Small intestine (tissue), 7 donors: Measurements from ENCODE around the gene MZT2B. TPM values are rescaled to one million over a fixed set of nuclear protein-coding genes. Genes with fewer than 3 reads are reported as not detected.
"Not testable (repeated sequence)": the region's sequence is repeated elsewhere in the genome, so short reads cannot be mapped to it uniquely, and the experiment has no call there.

Experiments
- DNase-seq, 2 donors: peaks; one replicate each; pipeline versions ENCODE4 v3.0.0 to v3.0.0-alpha.2; 2013
- FAIRE-seq: peaks from 2 replicates; lab custom pipeline; 2012; peaks lifted over from hg19 to GRCh38; lab: Jason Lieb, UNC
- H3K27ac ChIP-seq, 3 donors: one replicate each; pipeline ENCODE4 v1.5.1; 2013; ENCODE audit warnings: low read length in 2 of 3, mild to moderate bottlenecking in 2 of 3, control low read depth in 1 of 3, inconsistent platforms in 1 of 3, low read depth in 1 of 3, moderate library complexity in 1 of 3
- H3K27me3 ChIP-seq, 3 donors: one replicate each; pipeline ENCODE4 v1.6.1; 2013; ENCODE audit warnings: low read length in 3 of 3, inconsistent platforms in 1 of 3; ENCODE audit not compliant: control insufficient read depth in 3 of 3, insufficient read depth in 3 of 3
- H3K36me3 ChIP-seq, 3 donors: one replicate each; pipeline ENCODE4 v1.6.1; 2013; ENCODE audit warnings: low read length in 3 of 3, inconsistent platforms in 1 of 3, low read depth in 1 of 3, mild to moderate bottlenecking in 1 of 3, moderate library complexity in 1 of 3; ENCODE audit not compliant: control insufficient read depth in 3 of 3, insufficient read depth in 2 of 3
- H3K4me1 ChIP-seq, 3 donors: one replicate each; pipeline ENCODE4 v1.6.1; 2013; ENCODE audit warnings: low read length in 2 of 3, inconsistent platforms in 1 of 3, low read depth in 1 of 3, mild to moderate bottlenecking in 1 of 3, moderate library complexity in 1 of 3; ENCODE audit not compliant: control insufficient read depth in 3 of 3, insufficient read depth in 2 of 3
- H3K4me3 ChIP-seq, 3 donors: one replicate each; pipeline ENCODE4 v1.5.1; 2013; ENCODE audit warnings: low read length in 3 of 3, control low read depth in 1 of 3, inconsistent platforms in 1 of 3, low read depth in 1 of 3, mild to moderate bottlenecking in 1 of 3, moderate library complexity in 1 of 3
- H3K9me3 ChIP-seq, 2 donors: one replicate each; pipeline ENCODE4 v1.6.1; 2013; ENCODE audit warnings: low read depth in 1 of 2, low read length in 1 of 2; ENCODE audit not compliant: control insufficient read depth in 2 of 2, insufficient read depth in 1 of 2
- WGBS, 3 donors: extraction: QIAGEN DNeasy Blood & Tissue Kit; methylation state at CpG; one replicate each; pipeline ENCODE4 v1.1.7; 2013; 5-methylcytosine and 5-hydroxymethylcytosine counted together
- polyA plus RNA-seq, 4 donors: library from polyadenylated mRNA; stranded (reverse) in 3 of 4; unstranded in 1 of 4; fragments of 200-250 nt in 3 of 4; fragments of 120-200 nt in 1 of 4; gene quantifications; one replicate each; pipeline versions ENCODE4 v1.2.1 to v1.2.3, GENCODE V29; 2013
- donor health status: healthy with polysubstance abuse.
- donor health status: control.
- donor health status: control.
- donor health status: Bipolar disorder and iron deficiency.
- donor health status: healthy.

Gene MZT2B
- polyA plus RNA-seq, 4 donors = 161 to 317 (median 245) TPM

GRCh38 chr2:130228467-130229160 lies 46.6 kb downstream of the MZT2B start:
- peaks cover 0 to 20% of the 10 kb centered on the region in 2 donors for H3K9me3 ChIP-seq
- not testable (repeated sequence) for H3K27me3 ChIP-seq, H3K4me1 ChIP-seq, DNase-seq, FAIRE-seq, H3K27ac ChIP-seq, H3K36me3 ChIP-seq, H3K4me3 ChIP-seq
- 88 to 94% (median 92%) methylated on average over 55 to 69 of the region's 69 CpGs for WGBS, 3 donors

DNA sequence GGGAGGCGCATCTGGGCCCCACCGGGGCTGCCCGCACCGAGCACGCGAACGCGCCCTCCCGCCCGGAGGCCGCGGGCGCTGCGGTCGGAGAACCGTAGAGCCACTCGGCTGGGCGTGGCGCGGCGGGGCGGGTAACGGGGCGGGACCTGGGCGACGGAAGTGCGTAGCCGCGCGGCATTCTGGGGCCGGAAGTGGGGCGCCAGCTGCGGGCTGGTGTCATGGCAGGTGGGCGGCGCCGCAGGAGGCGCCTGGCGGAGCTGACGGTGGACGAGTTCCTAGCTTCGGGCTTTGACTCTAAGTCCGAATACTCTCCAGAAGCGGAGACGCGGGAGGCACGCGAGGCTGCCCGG lies 47.1 kb downstream of the MZT2B start:
- not testable (repeated sequence) for H3K4me3 ChIP-seq, H3K36me3 ChIP-seq

DNA sequence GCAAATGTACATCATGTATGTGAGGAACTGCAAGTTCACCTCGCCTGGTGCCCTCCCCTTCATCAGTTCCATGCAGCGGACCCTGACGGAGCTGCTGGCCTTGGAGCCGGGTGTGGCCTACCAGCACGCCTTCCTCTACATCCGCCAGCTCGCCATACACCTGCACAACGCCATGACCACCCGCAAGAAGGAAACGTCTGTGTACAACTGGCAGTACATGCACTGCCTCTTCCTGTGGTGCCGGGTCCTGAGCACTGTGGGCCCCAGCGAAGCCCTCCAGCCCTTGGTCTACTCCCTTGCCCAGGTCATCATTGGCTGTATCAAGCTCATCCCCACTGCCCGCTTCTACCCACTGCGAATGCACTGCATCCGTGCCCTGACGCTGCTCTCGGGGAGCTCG lies 48.3 kb downstream of the MZT2B start:
- H3K27me3 ChIP-seq, DNase-seq, FAIRE-seq, H3K36me3 ChIP-seq, H3K4me3 ChIP-seq, H3K4me1 ChIP-seq, H3K27ac ChIP-seq: not testable (repeated sequence)
- WGBS, 3 donors = 88 to 93% (median 90%) methylated on average over 14 to 18 of the region's 18 CpGs
- H3K9me3 ChIP-seq = peaks cover 0 to 20% of the 10 kb centered on the region in 2 donors

More for the DNA sequence above, 47.1 kb downstream of the MZT2B start:
- WGBS, 3 donors = 46 to 75% (median 49%) methylated on average over 31 to 48 of the region's 48 CpGs
- H3K27me3 ChIP-seq, FAIRE-seq, H3K27ac ChIP-seq, H3K4me1 ChIP-seq: not testable (repeated sequence)
- DNase-seq = peak in 1 of 2 donors; percentile 47
- peaks cover 0 to 20% of the 10 kb centered on the region in 2 donors for H3K9me3 ChIP-seq

- not testable (repeated sequence) for H3K36me3 ChIP-seq, DNase-seq, H3K27me3 ChIP-seq, FAIRE-seq, H3K4me1 ChIP-seq, H3K27ac ChIP-seq, H3K4me3 ChIP-seq
- peaks cover 0 to 20% of the 10 kb centered on the region in 2 donors for H3K9me3 ChIP-seq
- WGBS, 3 donors = 90 to 96% (median 93%) methylated on average over 15 of the region's 15 CpGs
These were observed 48.8 kb downstream of the MZT2B start for GRCh38 chr2:130230907-130231306.

GRCh38 chr2:130231656-130232055 lies 49.6 kb downstream of the MZT2B start:
- 82 to 84% (median 83%) methylated on average over 11 to 12 of the region's 12 CpGs for WGBS, 3 donors
- no peaks in the 10 kb centered on the region for H3K27me3 ChIP-seq
- H3K27ac ChIP-seq = no peak overlapping the region
- no peaks in the 10 kb centered on the region for H3K36me3 ChIP-seq
- FAIRE-seq (no peak), DNase-seq (no peak)
- no peaks in the 10 kb centered on the region for H3K4me1 ChIP-seq
- peaks cover 0 to 20% of the 10 kb centered on the region in 2 donors for H3K9me3 ChIP-seq
- no peak overlapping the region for H3K4me3 ChIP-seq

- H3K4me1 ChIP-seq, DNase-seq, FAIRE-seq, H3K27ac ChIP-seq, H3K36me3 ChIP-seq, H3K4me3 ChIP-seq, H3K27me3 ChIP-seq: not testable (repeated sequence)
- 82 to 87% (median 85%) methylated on average over 2 of the region's 2 CpGs for WGBS, 3 donors
- H3K9me3 ChIP-seq = peaks cover 0 to 20% of the 10 kb centered on the region in 2 donors
These were observed 51.0 kb downstream of the MZT2B start for GRCh38 chr2:130233066-130233465.

GRCh38 chr2:130239581-130239980 lies 57.5 kb downstream of the MZT2B start:
- FAIRE-seq, DNase-seq, H3K27me3 ChIP-seq, H3K4me3 ChIP-seq, H3K27ac ChIP-seq, H3K9me3 ChIP-seq, H3K36me3 ChIP-seq, H3K4me1 ChIP-seq: not testable (repeated sequence)
- 68 to 78% (median 76%) methylated on average over 6 of the region's 6 CpGs for WGBS, 3 donors
